T47D (cell line): ENCODE measurements around the gene GPC3.

Experiments used
- DNase-seq, 2 experiments: peaks; one replicate each; pipeline versions ENCODE4 v3.0.0 to v3.0.0-alpha.2; 2011 to 2012; ENCODE audit warnings: low read depth in 1 of 2, low spot score in 1 of 2
- JUND ChIP-seq: IDR thresholded peaks from 2 replicates; pipeline ENCODE4 v1.6.1; 2012; ENCODE audit warnings: low read depth
- in situ Hi-C: cut with HindIII; loops from 2 replicates; pipeline ENCODE4 v1.10.0; 2016; ENCODE audit warnings: low sequenced_read_pairs, low pct_unique_long_range_greater_than_20kb

GPC3 gene

GRCh38 chrX:133924548-133924947 is 60.8 kb downstream of the GPC3 start:
- no peak for DNase-seq
- TF ChIP-seq JUND, result no peak
- in situ Hi-C loops, result no loop called here

- peak in 1 of 2 experiments; percentile 1 for DNase-seq
- in situ Hi-C loops, result no loop called here
- TF ChIP-seq JUND, result no peak
These were observed 61.8 kb downstream of the GPC3 start for GRCh38 chrX:133923548-133923947.

GRCh38 chrX:133923113-133923512 is 62.3 kb downstream of the GPC3 start:
- no peak for DNase-seq
- TF ChIP-seq JUND, result no peak
- in situ Hi-C loops, result no loop called here

- in situ Hi-C loops, result no loop called here
- TF ChIP-seq JUND, result no peak
- DNase-seq, result no peak
These were observed 63.0 kb downstream of the GPC3 start for GRCh38 chrX:133922390-133922771.

- no peak for TF ChIP-seq JUND
- in situ Hi-C loops, result no loop called here
- peak; percentile 8 to 52 for DNase-seq
These were observed 63.5 kb downstream of the GPC3 start for GRCh38 chrX:133921764-133922389.

GRCh38 chrX:133921086-133921485 is 64.3 kb downstream of the GPC3 start:
- DNase-seq, result no peak
- in situ Hi-C loops, result no loop called here
- TF ChIP-seq JUND, result no peak

- DNase-seq, result no peak
- in situ Hi-C loops, result no loop called here
- TF ChIP-seq JUND, result no peak
These were observed 67.0 kb downstream of the GPC3 start for GRCh38 chrX:133918361-133918771.

- no peak for TF ChIP-seq JUND
- no peak for DNase-seq
- in situ Hi-C loops, result no loop called here
These were observed 68.2 kb downstream of the GPC3 start for GRCh38 chrX:133916984-133917722.

GRCh38 chrX:133913658-133914388 is 71.6 kb downstream of the GPC3 start:
- no peak for DNase-seq
- in situ Hi-C loops, result no loop called here
- no peak for TF ChIP-seq JUND

- no peak for TF ChIP-seq JUND
- in situ Hi-C loops, result no loop called here
- no peak for DNase-seq
These were observed 72.4 kb downstream of the GPC3 start for GRCh38 chrX:133913009-133913408.

- no peak for DNase-seq
- TF ChIP-seq JUND, result no peak
- in situ Hi-C loops, result no loop called here
These were observed 73.4 kb downstream of the GPC3 start for GRCh38 chrX:133911825-133912495.

- no peak for DNase-seq
- in situ Hi-C loops, result no loop called here
- no peak for TF ChIP-seq JUND
These were observed 74.9 kb downstream of the GPC3 start for GRCh38 chrX:133910539-133910938.
